ENCODE data around the gene OGA.
A peak's percentile ranks its signal among the peaks of the same experiment; 100 is the strongest.

Gene OGA

GRCh38 chr10:101781655-101781983 lies 36.6 kb downstream of the OGA start:
- no peak for ATAC-seq
- TF ChIP-seq ESRRG (CRISPR knock-in tag; IDR thresholded peaks at IDR 0.05): no peak
- TF ChIP-seq GLIS3 (CRISPR knock-in tag; IDR thresholded peaks at IDR 0.05): no peak
- no peak for TF ChIP-seq ISL1 (CRISPR knock-in tag; IDR thresholded peaks at IDR 0.05)
- no peak for TF ChIP-seq TOX (CRISPR knock-in tag; IDR thresholded peaks at IDR 0.05; ENCODE audit: borderline replicate concordance)
- no peak for TF ChIP-seq RARB (CRISPR knock-in tag; IDR thresholded peaks at IDR 0.05)
- no peak for TF ChIP-seq ZFP30 (CRISPR knock-in tag; IDR thresholded peaks at IDR 0.05)
- no peak for TF ChIP-seq SNAI2 (CRISPR knock-in tag; IDR thresholded peaks at IDR 0.05)
- no peak for TF ChIP-seq CSDC2 (CRISPR knock-in tag; IDR thresholded peaks at IDR 0.05)
- TF ChIP-seq TSHZ2 (CRISPR knock-in tag; IDR thresholded peaks at IDR 0.05): no peak
- TF ChIP-seq PATZ1 (CRISPR knock-in tag; IDR thresholded peaks at IDR 0.05; ENCODE audit: borderline replicate concordance): no peak
- no peak for TF ChIP-seq TCF4 (CRISPR knock-in tag; IDR thresholded peaks at IDR 0.05; ENCODE audit: borderline replicate concordance)
- TF ChIP-seq ZNF70 (CRISPR knock-in tag; IDR thresholded peaks at IDR 0.05): no peak

GRCh38 chr10:101780818-101781654 lies 37.2 kb downstream of the OGA start:
- peak; percentile 64 for ATAC-seq
- no peak for TF ChIP-seq OSR1 (CRISPR knock-in tag; IDR thresholded peaks at IDR 0.05)
- TF ChIP-seq TOX (CRISPR knock-in tag; IDR thresholded peaks at IDR 0.05; ENCODE audit: borderline replicate concordance): no peak
- TF ChIP-seq BACH2 (CRISPR knock-in tag; IDR thresholded peaks at IDR 0.05; ENCODE audit: borderline replicate concordance): no peak
- no peak for TF ChIP-seq ZNF565 (CRISPR knock-in tag; conservative IDR thresholded peaks at IDR 0.05; ENCODE audit: low read depth)
- no peak for TF ChIP-seq ZNF70 (CRISPR knock-in tag; IDR thresholded peaks at IDR 0.05)
- no peak for TF ChIP-seq ARNTL (CRISPR knock-in tag; IDR thresholded peaks at IDR 0.05; ENCODE audit: borderline replicate concordance, low read depth)
- no peak for TF ChIP-seq PPARA (CRISPR knock-in tag; IDR thresholded peaks at IDR 0.05; ENCODE audit: borderline replicate concordance)
- TF ChIP-seq ZFP3 (CRISPR knock-in tag; IDR thresholded peaks at IDR 0.05): no peak
- TF ChIP-seq CSRNP3 (CRISPR knock-in tag; IDR thresholded peaks at IDR 0.05): no peak
- no peak for TF ChIP-seq TSHZ2 (CRISPR knock-in tag; IDR thresholded peaks at IDR 0.05)

- no peak for ATAC-seq
- TF ChIP-seq TCF4 (CRISPR knock-in tag; IDR thresholded peaks at IDR 0.05; ENCODE audit: borderline replicate concordance) (no peak), ZC3H10 (CRISPR knock-in tag; IDR thresholded peaks at IDR 0.05) (no peak), BACH2 (CRISPR knock-in tag; IDR thresholded peaks at IDR 0.05; ENCODE audit: borderline replicate concordance) (no peak), POU6F1 (CRISPR knock-in tag; IDR thresholded peaks at IDR 0.05; ENCODE audit: borderline replicate concordance, low read depth) (no peak), ARNTL (CRISPR knock-in tag; IDR thresholded peaks at IDR 0.05; ENCODE audit: borderline replicate concordance, low read depth) (no peak), CREB5 (CRISPR knock-in tag; IDR thresholded peaks at IDR 0.05; ENCODE audit: low read depth) (no peak), ZFP30 (CRISPR knock-in tag; IDR thresholded peaks at IDR 0.05) (no peak)
Measured at GRCh38 chr10:101780187-101780817, 37.9 kb downstream of the OGA start.
